ENCODE results near the gene SYTL2.

DNA sequence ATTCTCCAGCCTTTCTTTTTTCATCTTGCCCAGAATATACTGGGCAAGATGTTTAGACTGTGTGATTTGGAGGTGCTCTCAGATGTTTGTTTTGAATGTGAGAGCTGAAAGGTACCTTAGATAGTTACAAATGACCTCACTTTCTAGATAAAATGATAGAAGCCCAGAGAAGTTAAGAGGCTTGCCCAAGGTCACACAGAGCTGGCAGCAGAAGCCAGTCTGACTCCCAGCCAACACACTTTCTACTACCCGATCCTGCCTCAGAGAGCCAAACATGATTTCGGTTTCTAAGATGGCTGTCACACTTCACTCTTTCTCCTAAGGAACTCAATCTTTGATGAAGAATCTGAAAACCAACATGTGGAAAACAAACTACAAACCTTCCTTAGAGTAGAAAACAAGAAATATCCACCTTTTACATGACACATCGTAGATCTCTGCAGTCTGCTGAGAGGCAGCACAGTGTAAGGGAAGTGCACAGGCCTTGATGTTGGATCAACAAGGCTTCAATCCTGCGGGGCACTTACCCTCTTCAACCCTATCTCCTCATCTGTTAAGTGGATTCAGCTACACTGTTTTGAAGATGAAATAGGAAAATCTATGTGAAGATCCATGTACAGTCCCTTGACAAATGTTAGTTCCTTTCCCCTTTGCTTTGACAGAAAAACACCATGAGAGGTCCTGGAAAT lies 58.6 kb downstream of the SYTL2 start:
- no peak for TF ChIP-seq GABPA (IDR thresholded peaks at IDR 0.05 in 1 of 2, conservative IDR thresholded peaks at IDR 0.05 in 1 of 2)
- TF ChIP-seq, protein P1, sequence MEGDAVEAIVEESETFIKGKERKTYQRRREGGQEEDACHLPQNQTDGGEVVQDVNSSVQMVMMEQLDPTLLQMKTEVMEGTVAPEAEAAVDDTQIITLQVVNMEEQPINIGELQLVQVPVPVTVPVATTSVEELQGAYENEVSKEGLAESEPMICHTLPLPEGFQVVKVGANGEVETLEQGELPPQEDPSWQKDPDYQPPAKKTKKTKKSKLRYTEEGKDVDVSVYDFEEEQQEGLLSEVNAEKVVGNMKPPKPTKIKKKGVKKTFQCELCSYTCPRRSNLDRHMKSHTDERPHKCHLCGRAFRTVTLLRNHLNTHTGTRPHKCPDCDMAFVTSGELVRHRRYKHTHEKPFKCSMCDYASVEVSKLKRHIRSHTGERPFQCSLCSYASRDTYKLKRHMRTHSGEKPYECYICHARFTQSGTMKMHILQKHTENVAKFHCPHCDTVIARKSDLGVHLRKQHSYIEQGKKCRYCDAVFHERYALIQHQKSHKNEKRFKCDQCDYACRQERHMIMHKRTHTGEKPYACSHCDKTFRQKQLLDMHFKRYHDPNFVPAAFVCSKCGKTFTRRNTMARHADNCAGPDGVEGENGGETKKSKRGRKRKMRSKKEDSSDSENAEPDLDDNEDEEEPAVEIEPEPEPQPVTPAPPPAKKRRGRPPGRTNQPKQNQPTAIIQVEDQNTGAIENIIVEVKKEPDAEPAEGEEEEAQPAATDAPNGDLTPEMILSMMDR (IDR thresholded peaks at IDR 0.05; ENCODE audit: low read depth, low read length, missing input control) = no peak
- TF ChIP-seq, protein P2, sequence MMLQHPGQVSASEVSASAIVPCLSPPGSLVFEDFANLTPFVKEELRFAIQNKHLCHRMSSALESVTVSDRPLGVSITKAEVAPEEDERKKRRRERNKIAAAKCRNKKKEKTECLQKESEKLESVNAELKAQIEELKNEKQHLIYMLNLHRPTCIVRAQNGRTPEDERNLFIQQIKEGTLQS (IDR thresholded peaks at IDR 0.05) = no peak
- TF ChIP-seq TAF1 (conservative IDR thresholded peaks at IDR 0.05) = no peak
- TF ChIP-seq YY1 (IDR thresholded peaks at IDR 0.05) = no peak
- TF ChIP-seq HNF4G (IDR thresholded peaks at IDR 0.05) = no peak

Data from liver (tissue), 3 donors.